Thyroid gland (tissue), 4 donors: ENCODE measurements around the gene ANKLE2. TPM values are rescaled to one million over a fixed set of nuclear protein-coding genes. Genes with fewer than 3 reads are reported as not detected.

ENCODE experiments used
- DNase-seq, 2 donors: peaks; one replicate each; pipeline ENCODE4 v3.0.0-alpha.2; 2019
- H3K27ac ChIP-seq, 3 donors: fragments of 200-600 bp; sonication (generic); 1 replicate in 2 of 3; 2 replicates in 1 of 3; pipeline ENCODE4 v1.5.1; 2016 to 2019; ENCODE audit warnings: mild to moderate bottlenecking in 1 of 3, moderate library complexity in 1 of 3
- H3K27me3 ChIP-seq: fragments of 200-600 bp; sonication (generic); one replicate; pipeline ENCODE4 v1.5.1; 2019
- H3K36me3 ChIP-seq, 2 donors: fragments of 200-600 bp; sonication (generic); one replicate each; pipeline ENCODE4 v1.5.1; 2016 to 2019
- H3K4me1 ChIP-seq, 2 donors: fragments of 200-600 bp; sonication (generic); one replicate each; pipeline ENCODE4 v1.5.1; 2017 to 2019
- H3K4me3 ChIP-seq, 3 donors: fragments of 200-600 bp; sonication (generic); replicated peaks in 1 of 3; 1 replicate in 2 of 3; 2 replicates in 1 of 3; pipeline ENCODE4 v1.5.1; 2016; ENCODE audit warnings: mild to moderate bottlenecking in 1 of 3
- H3K9me3 ChIP-seq: fragments of 200-600 bp; sonication (generic); one replicate; pipeline ENCODE4 v1.5.1; 2017
- POLR2A ChIP-seq, 2 donors: fragments of 450-650 bp; IDR thresholded peaks; one replicate each; pipeline ENCODE4 v1.6.1; 2017; ENCODE audit warnings: antibody characterized with exemption in 2 of 2, mild to moderate bottlenecking in 2 of 2, moderate library complexity in 1 of 2
- WGBS, 2 donors: methylation state at CpG; one replicate each; pipeline ENCODE4 v1.1.5; 2017; 5-methylcytosine and 5-hydroxymethylcytosine counted together
- intact Hi-C: fragments of 100-400 bp; cut with DNase I; formaldehyde crosslinking; loops from one replicate; pipeline ENCODE4 v1.15.1; 2023
- total RNA-seq, 4 donors: library from RNA; depleted of rRNA; stranded (reverse); fragments of >200 nt; gene quantifications; one replicate each; pipeline ENCODE4 v1.2.3, GENCODE V29; 2016
- TF ChIP-seq, protein P1 (sequence below), 6 experiments: fragments of 200-600 bp in 3 of 6; fragments of 450-650 bp in 3 of 6; sonication (generic) in 3 of 6; IDR thresholded peaks; one replicate each; pipeline ENCODE4 v1.5.1; 2016 to 2019; ENCODE audit warnings: antibody characterized with exemption in 6 of 6, mild to moderate bottlenecking in 2 of 6, inconsistent platforms in 1 of 6, moderate library complexity in 1 of 6

ANKLE2 gene
- total RNA-seq, 4 donors from 2014 or later = 50.7 to 70.7 (median 55.3) TPM

DNA sequence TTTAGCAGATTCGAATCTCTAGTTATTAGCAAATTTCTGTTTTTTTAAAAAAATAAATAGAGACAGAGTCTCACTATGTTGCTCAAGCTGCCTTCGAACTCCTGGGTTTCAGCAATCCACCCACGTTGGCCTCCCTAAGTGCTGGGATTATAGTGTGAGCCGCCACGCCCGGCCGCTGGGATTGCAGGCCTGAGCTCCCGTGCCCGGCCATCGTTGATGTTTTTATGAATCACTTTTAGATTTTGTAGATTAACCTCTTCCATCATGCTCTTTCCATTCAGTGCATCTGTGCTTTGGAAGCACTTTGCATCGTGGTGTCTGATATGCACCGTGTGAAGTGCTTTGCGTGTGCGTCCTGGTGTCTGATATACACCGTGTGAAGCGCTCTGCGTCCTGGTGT lies 30.1 kb downstream of the ANKLE2 start:
- H3K27me3 ChIP-seq = no peaks in the 10 kb centered on the region
- DNase-seq = no peak
- no peak overlapping the region for H3K27ac ChIP-seq
- WGBS, 2 donors = 93 to 96% methylated on average over 17 of the region's 17 CpGs
- no peaks in the 10 kb centered on the region for H3K9me3 ChIP-seq
- H3K4me3 ChIP-seq = no peak overlapping the region
- H3K4me1 ChIP-seq = no peaks in the 10 kb centered on the region
- intact Hi-C loops = no loop called here
- H3K36me3 ChIP-seq = peaks cover 70 to 79% of the 10 kb centered on the region in 2 donors
- TF ChIP-seq, protein P1, sequence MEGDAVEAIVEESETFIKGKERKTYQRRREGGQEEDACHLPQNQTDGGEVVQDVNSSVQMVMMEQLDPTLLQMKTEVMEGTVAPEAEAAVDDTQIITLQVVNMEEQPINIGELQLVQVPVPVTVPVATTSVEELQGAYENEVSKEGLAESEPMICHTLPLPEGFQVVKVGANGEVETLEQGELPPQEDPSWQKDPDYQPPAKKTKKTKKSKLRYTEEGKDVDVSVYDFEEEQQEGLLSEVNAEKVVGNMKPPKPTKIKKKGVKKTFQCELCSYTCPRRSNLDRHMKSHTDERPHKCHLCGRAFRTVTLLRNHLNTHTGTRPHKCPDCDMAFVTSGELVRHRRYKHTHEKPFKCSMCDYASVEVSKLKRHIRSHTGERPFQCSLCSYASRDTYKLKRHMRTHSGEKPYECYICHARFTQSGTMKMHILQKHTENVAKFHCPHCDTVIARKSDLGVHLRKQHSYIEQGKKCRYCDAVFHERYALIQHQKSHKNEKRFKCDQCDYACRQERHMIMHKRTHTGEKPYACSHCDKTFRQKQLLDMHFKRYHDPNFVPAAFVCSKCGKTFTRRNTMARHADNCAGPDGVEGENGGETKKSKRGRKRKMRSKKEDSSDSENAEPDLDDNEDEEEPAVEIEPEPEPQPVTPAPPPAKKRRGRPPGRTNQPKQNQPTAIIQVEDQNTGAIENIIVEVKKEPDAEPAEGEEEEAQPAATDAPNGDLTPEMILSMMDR (IDR thresholded peaks at IDR 0.05) = no peak
- no peak for TF ChIP-seq POLR2A (IDR thresholded peaks at IDR 0.05)

DNA sequence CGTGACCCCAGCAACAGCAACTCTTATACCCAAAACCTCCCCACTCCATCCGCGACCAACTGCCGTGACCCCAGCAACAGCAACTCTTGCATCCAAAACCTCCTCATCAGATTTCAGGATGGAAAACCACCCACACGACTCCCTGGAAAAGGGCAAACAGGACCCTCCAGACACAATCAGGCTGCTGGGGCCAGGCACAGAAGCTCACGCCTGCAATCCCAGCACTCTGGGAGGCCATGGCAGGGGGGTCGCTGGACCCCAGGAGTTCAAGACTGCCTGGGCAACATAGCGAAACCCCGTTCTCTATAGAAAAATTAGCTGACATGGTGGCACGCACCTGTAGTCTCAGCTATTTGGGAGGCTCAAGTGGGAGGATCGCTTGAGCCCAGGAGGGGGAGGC lies 31.3 kb downstream of the ANKLE2 start:
- Histone ChIP-seq H3K9me3 (no peaks in the 10 kb centered on the region), H3K36me3 (peaks cover 67 to 79% of the 10 kb centered on the region in 2 donors), H3K4me3 (no peak overlapping the region), H3K27ac (no peak overlapping the region), H3K4me1 (no peaks in the 10 kb centered on the region), H3K27me3 (no peaks in the 10 kb centered on the region)
- TF ChIP-seq, protein P1 (IDR thresholded peaks at IDR 0.05) = no peak
- no peak for TF ChIP-seq POLR2A (IDR thresholded peaks at IDR 0.05)
- intact Hi-C loops = no loop called here
- 96 to 97% methylated on average over 9 to 10 of the region's 11 CpGs for WGBS, 2 donors
- no peak for DNase-seq

DNA sequence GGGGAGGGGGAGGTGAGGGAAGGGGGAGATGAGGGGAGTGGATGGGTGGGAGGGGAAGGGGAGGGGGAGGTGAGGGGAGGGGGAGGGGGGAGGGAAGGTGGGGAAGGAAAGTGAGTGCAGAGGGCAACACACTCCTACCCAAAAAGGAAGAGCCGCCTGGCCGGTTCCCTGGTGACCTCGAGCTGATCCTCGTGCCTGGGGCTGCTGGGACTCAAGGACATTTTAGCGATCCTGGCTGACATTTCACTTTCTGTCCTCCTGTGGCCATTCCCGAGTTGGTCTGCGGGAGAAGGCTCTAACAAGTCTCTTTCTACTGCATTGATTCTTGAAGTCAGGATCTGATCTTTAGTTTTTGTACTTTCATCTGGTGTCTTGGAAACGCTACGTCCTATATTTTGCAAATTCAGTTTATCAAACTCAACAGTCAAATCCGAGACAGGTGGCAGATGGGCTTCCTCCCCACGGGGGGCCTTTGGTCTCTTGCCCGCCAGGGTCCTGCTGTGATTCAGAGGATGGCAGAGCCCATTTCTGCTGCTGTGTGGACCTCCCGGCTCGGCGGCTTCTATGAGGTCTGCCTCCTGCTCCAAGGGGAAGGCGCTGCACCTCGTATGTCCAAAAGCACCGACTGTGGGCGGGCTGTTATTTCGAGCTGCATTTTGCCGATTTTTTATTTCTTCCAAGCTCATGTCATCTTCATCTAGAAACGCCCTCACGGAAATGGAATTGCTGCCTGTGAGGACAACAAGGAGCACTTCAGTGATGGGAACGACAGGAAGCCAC lies 31.9 kb downstream of the ANKLE2 start:
- Histone ChIP-seq H3K4me1 (no peaks in the 10 kb centered on the region), H3K36me3 (peaks cover 67 to 79% of the 10 kb centered on the region in 2 donors), H3K27ac (no peak overlapping the region), H3K9me3 (no peaks in the 10 kb centered on the region), H3K27me3 (no peaks in the 10 kb centered on the region), H3K4me3 (no peak overlapping the region)
- no peak for DNase-seq
- TF ChIP-seq POLR2A (IDR thresholded peaks at IDR 0.05) = no peak
- TF ChIP-seq, protein P1 (IDR thresholded peaks at IDR 0.05) = no peak
- WGBS, 2 donors = 89 to 94% methylated on average over 24 of the region's 24 CpGs
- intact Hi-C loops = no loop called here

DNA sequence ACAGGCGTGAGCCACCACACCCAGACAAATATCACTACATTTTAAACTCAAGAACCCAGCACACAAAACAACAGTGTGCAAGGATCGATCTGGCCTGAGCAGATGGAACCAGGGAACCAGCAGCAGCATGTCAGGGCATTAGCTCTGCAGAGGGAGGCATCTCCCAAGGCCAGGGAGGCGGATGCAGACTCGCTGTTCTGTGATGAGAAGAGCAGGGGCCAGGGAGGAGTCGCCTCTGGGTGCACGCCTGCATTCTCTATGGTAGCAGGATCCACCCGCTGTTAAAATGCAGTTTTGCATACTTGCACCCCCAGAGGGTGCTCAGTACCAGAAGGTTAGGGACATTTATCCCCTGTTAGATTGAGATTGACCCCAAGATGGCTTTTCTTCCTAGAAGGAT lies 33.1 kb downstream of the ANKLE2 start:
- DNase-seq = no peak
- intact Hi-C loops = no loop called here
- Histone ChIP-seq H3K27ac (no peak overlapping the region), H3K36me3 (peaks cover 65 to 72% of the 10 kb centered on the region in 2 donors), H3K4me1 (no peaks in the 10 kb centered on the region), H3K9me3 (no peaks in the 10 kb centered on the region), H3K27me3 (no peaks in the 10 kb centered on the region), H3K4me3 (no peak overlapping the region)
- TF ChIP-seq, protein P1 (IDR thresholded peaks at IDR 0.05) = no peak
- TF ChIP-seq POLR2A (IDR thresholded peaks at IDR 0.05) = no peak
- whole genome bisulfite sequencing, 2 donors = 96 to 98% methylated on average over 7 of the region's 7 CpGs

DNA sequence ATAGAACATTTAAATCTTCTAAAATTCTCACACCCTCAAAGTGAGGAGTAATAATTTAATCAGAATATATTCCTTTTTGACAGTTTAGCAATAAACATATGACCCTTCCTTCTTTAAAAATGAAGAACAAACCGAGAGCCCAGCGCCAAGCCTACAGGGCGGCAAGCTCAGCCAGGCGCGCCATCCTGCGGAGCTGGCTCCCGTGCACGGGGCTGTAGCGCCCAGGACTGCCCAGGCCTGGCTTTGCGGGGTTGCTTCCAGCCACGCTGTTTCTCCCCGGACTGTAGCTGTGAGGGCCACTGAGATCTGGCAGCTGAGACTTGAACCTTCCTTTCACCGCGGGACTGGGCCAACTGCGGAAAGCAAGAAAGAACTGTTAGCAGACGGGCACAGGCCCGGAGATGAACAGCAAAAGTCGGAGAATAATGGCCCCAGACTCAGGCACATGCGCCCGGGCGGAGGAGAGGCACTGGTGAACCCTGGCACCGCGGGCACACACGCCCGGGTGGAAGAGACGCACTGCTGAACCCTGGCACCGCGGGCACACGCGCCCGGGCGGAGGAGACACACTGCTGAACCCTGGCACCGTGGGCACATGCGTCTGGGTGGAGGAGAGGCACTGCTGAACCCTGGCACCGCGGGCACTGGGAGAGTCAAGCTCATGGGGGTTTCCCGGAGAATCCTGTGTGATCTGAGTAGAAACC lies 34.4 kb downstream of the ANKLE2 start:
- Histone ChIP-seq H3K9me3 (no peaks in the 10 kb centered on the region), H3K27me3 (no peaks in the 10 kb centered on the region), H3K36me3 (peaks cover 67 to 69% of the 10 kb centered on the region in 2 donors), H3K4me3 (no peak overlapping the region), H3K27ac (no peak overlapping the region), H3K4me1 (no peaks in the 10 kb centered on the region)
- WGBS, 2 donors = 91 to 94% methylated on average over 27 of the region's 37 CpGs
- no peak for DNase-seq
- TF ChIP-seq, protein P1 (IDR thresholded peaks at IDR 0.05) = no peak
- TF ChIP-seq POLR2A (IDR thresholded peaks at IDR 0.05) = no peak
- intact Hi-C loops = no loop called here
